Mesodermal cell (in vitro differentiated cells): ENCODE measurements around the gene FGF1.
A peak's percentile ranks its signal among the peaks of the same experiment; 100 is the strongest.

Experiments
- H3K27ac ChIP-seq: 2 replicates; pipeline ENCODE4 v1.7.0; 2013; ENCODE audit warnings: mild to moderate bottlenecking, low read depth, low read length, moderate library complexity; ENCODE audit not compliant: severe bottlenecking
- H3K36me3 ChIP-seq: 2 replicates; pipeline ENCODE4 v1.7.1; 2013; ENCODE audit warnings: mild to moderate bottlenecking, low read length, moderate library complexity; ENCODE audit not compliant: control insufficient read depth, insufficient read depth
- H3K4me1 ChIP-seq: one replicate; pipeline ENCODE4 v1.7.1; 2013; ENCODE audit warnings: mild to moderate bottlenecking, low read length; ENCODE audit not compliant: insufficient read depth, control insufficient read depth, poor library complexity, severe bottlenecking
- H3K4me3 ChIP-seq: 2 replicates; pipeline ENCODE4 v1.7.0; 2013; ENCODE audit warnings: low read length, control low read depth, mild to moderate bottlenecking; ENCODE audit not compliant: insufficient read depth, poor library complexity, severe bottlenecking; ENCODE audit errors: extremely low read depth
- H3K9me3 ChIP-seq: 2 replicates; pipeline ENCODE4 v1.7.1; 2013; ENCODE audit warnings: mild to moderate bottlenecking, low read length, moderate library complexity; ENCODE audit not compliant: control insufficient read depth
- WGBS, 2 experiments: methylation state at CpG; one replicate each; pipeline ENCODE4 v1.1.5; 2013; ENCODE audit warnings: missing lambda C conversion rate in 2 of 2; ENCODE audit not compliant: insufficient coverage in 2 of 2; 5-methylcytosine and 5-hydroxymethylcytosine counted together

FGF1 gene

GRCh38 chr5:142716963-142717362 is 31.1 kb upstream of the FGF1 start:
- 22% methylated on average over 6 of the region's 6 CpGs; no CpG with 5 or more reads in 1 of the 2 experiments for whole genome bisulfite sequencing, 2 experiments
- Histone ChIP-seq H3K4me3 (no peak overlapping the region), H3K36me3 (no peaks in the 10 kb centered on the region), H3K9me3 (no peaks in the 10 kb centered on the region), H3K27ac (no peak overlapping the region), H3K4me1 (peaks cover 3% of the 10 kb centered on the region)

DNA sequence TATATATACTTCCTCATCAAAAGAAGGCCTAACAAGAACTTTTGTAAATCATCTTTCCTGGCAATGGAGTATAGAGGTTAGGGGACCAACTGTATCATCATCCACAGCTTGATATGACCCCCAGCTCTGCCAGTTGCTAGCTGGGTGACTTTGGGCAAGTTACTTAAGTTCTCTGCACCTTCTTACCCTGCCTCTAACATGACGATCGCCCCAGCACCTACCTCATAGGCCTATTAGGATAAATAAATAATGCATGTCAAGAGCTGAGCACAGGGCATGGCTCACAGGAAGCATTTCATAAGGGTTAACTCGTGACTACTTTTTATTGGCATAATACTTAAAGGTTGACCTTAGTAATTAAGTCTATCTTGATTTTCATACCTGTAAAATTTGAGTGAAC is 29.4 kb upstream of the FGF1 start:
- peaks cover 3% of the 10 kb centered on the region for H3K4me1 ChIP-seq
- H3K27ac ChIP-seq = no peak overlapping the region
- H3K4me3 ChIP-seq = no peak overlapping the region
- WGBS, 2 experiments = no CpG with 5 or more reads among the region's 3 CpGs
- H3K36me3 ChIP-seq = no peaks in the 10 kb centered on the region
- no peaks in the 10 kb centered on the region for H3K9me3 ChIP-seq

GRCh38 chr5:142713121-142713706 is 27.3 kb upstream of the FGF1 start:
- H3K4me1 ChIP-seq = peaks cover 3% of the 10 kb centered on the region
- H3K4me3 ChIP-seq = peak overlapping the region; percentile 45
- WGBS, 2 experiments = 4 to 8% methylated on average over 26 to 27 of the region's 29 CpGs
- H3K9me3 ChIP-seq = no peaks in the 10 kb centered on the region
- H3K36me3 ChIP-seq = no peaks in the 10 kb centered on the region
- peak overlapping the region; percentile 60 for H3K27ac ChIP-seq

DNA sequence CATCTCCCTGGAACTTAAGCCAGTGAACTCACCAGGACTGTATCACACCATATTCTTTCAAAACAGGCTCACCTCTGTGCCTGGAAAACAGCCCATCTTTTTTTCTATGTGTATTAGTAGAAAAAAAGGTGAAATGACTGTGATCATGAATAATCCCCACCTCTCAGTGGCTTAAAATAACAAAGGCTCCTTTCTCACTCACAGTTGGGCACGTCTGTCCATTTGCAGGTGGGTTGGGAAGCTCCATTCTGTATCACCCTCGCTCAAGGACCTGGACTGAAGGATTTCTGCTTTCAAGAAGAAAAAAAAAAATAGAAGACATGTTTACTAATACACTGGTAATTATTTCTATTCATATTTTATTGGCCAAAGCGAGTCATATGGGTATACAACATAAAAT is 17.3 kb upstream of the FGF1 start:
- H3K4me1 ChIP-seq = peaks cover 4% of the 10 kb centered on the region
- H3K36me3 ChIP-seq = no peaks in the 10 kb centered on the region
- H3K27ac ChIP-seq = no peak overlapping the region
- no peak overlapping the region for H3K4me3 ChIP-seq
- H3K9me3 ChIP-seq = no peaks in the 10 kb centered on the region
- WGBS, 2 experiments = 83 to 100% methylated on average over 1 of the region's 3 CpGs

DNA sequence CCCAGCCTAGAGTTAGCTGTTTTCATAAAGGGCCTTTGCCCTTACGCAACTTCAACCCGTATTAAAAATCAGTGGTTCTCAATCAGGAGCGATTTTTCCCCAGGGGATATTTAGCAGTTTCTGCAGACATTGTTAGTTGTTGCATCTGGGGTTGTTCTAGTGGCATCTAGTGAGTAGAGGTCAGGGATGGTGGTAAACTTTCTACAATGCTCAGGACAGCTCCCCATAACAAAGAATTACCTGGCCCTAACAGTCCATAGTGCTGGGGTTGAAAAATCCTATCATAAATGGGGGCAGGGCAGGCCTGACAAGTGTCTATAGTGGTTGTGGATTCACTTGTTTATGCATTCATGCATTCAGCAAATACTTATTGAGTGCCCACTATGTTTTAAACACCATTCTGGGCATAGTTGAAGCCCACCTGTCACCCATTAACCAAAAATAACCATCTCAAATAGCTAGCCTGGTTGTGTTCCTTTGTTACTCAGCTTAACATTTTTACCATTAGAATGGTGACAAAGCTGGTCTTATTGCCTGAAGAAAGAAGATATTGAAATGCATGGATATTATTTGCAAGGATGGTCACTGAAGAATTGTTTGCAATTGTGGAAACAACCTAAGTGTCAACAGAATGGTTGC is 15.9 kb upstream of the FGF1 start:
- Histone ChIP-seq H3K4me1 (peaks cover 14% of the 10 kb centered on the region), H3K9me3 (no peaks in the 10 kb centered on the region), H3K4me3 (no peak overlapping the region), H3K27ac (no peak overlapping the region), H3K36me3 (no peaks in the 10 kb centered on the region)
- 83 to 100% methylated on average over 1 to 3 of the region's 3 CpGs for WGBS, 2 experiments

DNA sequence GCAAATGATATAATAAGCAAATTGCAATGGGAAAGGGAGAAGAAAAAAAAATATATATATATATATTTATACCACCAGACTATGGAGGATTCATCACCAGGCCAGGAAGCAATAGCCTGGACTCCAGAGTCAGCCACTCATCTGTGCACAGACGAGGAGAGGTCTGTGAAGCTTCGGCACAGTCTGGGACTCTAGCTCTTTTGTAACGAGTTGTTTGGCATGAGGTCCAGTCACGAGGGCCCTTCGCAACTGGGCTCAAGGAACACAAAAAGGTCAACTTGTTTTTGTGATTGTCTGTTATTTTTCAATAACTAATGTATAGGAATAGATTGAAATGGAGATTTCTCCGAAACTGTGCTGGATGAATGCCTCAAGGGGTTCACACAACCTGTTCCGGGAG is 14.7 kb upstream of the FGF1 start:
- H3K9me3 ChIP-seq = no peaks in the 10 kb centered on the region
- no peaks in the 10 kb centered on the region for H3K36me3 ChIP-seq
- H3K4me3 ChIP-seq = no peak overlapping the region
- no peak overlapping the region for H3K27ac ChIP-seq
- 92 to 93% methylated on average over 5 to 6 of the region's 7 CpGs for WGBS, 2 experiments
- H3K4me1 ChIP-seq = peaks cover 16% of the 10 kb centered on the region

- H3K36me3 ChIP-seq = no peaks in the 10 kb centered on the region
- peaks cover 16% of the 10 kb centered on the region for H3K4me1 ChIP-seq
- H3K9me3 ChIP-seq = no peaks in the 10 kb centered on the region
- H3K27ac ChIP-seq = no peak overlapping the region
- H3K4me3 ChIP-seq = no peak overlapping the region
- WGBS, 2 experiments = 10 to 20% methylated on average over 2 of the region's 3 CpGs
Observed at GRCh38 chr5:142699184-142699720, 13.4 kb upstream of the FGF1 start.

DNA sequence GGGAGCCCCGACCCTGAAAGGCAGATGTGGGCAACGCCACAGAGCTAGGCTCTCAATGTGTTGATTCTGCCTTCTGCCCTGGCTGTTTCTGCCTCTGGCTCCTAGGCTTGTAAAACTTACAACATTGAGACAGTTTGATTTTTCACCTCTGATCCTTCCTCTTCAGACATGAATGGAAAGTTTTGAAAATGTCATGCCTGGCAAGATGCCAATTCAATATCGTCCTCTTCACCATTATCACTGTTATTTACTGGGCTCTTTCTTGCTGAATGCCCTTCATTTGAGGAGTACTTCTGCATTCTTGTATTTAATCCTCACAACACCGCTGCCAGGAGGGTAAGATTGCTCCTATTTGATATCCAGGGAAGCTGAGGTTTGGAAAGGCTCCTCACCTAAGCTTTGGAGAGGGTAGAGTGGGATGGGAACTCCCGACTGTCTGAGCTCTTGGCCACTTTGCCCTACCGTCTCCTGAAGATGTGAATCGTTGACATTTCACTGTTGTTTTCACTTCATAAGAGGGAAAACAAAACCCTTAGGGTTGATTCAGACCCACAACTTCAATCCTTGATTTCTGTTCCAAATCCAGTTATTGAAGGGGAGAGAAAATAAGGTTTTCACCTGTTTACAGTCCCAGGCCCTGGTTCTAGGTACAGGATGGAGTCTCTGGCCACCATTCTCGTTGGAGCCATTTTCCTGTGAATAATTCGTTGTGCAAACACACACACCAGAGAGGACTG is 12.7 kb upstream of the FGF1 start:
- Histone ChIP-seq H3K27ac (no peak overlapping the region), H3K9me3 (no peaks in the 10 kb centered on the region), H3K4me1 (peaks cover 16% of the 10 kb centered on the region), H3K36me3 (no peaks in the 10 kb centered on the region), H3K4me3 (no peak overlapping the region)
- WGBS, 2 experiments = 51 to 60% methylated on average over 6 of the region's 9 CpGs

DNA sequence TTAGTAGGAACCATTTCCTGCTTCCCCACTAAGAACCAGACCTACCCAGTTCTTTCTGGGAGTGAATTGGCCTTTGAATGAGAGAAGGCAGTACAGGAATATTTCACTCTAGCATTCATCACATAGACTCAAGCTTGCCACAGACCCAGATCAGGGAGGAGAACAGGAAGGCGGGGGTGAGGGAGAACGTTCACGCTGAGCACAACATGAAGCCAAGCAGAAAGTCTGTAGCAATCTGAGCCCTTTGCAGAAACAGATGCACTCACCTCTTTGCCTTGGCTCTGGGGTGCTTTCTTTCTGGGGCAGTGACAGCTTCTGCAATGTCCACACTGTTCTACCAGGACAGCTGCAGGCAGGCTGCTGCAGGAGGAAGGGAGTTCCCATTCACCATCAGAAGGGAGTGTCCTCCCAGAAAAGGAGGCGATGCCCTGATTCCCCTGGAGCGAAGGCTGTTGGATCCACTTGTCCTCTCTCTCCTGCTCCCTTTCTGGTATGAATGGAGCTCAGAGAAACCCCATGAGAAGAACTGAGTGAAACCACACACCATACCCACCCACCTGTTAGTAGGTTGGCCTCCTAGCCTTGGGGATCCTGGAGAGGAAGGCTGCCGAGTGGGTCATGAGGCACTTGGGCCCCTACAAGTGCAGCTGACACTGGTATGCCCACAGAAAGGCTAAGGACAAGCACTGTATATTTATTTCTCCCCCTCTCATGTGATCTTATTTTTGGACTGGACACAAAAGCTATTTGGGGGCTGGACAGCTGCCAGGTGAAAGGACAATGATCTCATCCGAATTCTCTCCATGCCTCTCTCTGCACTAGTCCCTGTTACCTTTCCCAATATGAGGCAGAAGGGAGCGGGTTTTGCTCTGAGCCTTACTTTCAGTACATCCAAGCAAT is 11.7 kb upstream of the FGF1 start:
- peaks cover 16% of the 10 kb centered on the region for H3K4me1 ChIP-seq
- no peak overlapping the region for H3K4me3 ChIP-seq
- WGBS, 2 experiments = 55 to 70% methylated on average over 4 to 7 of the region's 8 CpGs
- no peaks in the 10 kb centered on the region for H3K9me3 ChIP-seq
- H3K36me3 ChIP-seq = no peaks in the 10 kb centered on the region
- H3K27ac ChIP-seq = peak overlapping the region; percentile 10

DNA sequence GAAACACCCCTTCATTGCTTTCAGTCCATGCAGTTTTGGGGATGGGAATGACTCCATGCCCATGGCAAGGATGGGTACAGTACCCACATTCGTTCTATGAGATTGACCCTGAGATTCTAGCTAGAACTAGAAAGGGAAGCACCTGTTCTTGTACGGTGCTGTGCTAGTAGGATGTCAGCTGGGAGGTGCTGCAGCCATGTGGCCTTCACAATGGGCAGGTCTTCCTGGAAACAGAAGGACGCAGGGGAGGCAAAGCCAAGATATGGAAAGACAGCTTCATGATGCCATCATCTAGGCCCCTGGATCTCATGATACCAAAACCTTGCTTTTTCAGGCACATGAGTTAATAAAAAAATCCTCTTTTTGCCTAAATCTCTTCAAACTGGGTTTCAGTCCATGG is 10.5 kb upstream of the FGF1 start:
- Histone ChIP-seq H3K36me3 (no peaks in the 10 kb centered on the region), H3K27ac (no peak overlapping the region), H3K9me3 (no peaks in the 10 kb centered on the region), H3K4me3 (no peak overlapping the region), H3K4me1 (peaks cover 16% of the 10 kb centered on the region)
- 94 to 100% methylated on average over 3 of the region's 3 CpGs for WGBS, 2 experiments
